ENCODE measurements around the gene RPS15. TPM values are rescaled to one million over a fixed set of nuclear protein-coding genes. Genes with fewer than 3 reads are reported as not detected.
A peak's percentile ranks its signal among the peaks of the same experiment; 100 is the strongest.

The RPS15 gene
- total and polyA plus RNA-seq, 2 of the 13 experiments (the other 11 are each of a cell fraction or from before 2014, with no cell fraction given) = 695 to 1,411 TPM

DNA sequence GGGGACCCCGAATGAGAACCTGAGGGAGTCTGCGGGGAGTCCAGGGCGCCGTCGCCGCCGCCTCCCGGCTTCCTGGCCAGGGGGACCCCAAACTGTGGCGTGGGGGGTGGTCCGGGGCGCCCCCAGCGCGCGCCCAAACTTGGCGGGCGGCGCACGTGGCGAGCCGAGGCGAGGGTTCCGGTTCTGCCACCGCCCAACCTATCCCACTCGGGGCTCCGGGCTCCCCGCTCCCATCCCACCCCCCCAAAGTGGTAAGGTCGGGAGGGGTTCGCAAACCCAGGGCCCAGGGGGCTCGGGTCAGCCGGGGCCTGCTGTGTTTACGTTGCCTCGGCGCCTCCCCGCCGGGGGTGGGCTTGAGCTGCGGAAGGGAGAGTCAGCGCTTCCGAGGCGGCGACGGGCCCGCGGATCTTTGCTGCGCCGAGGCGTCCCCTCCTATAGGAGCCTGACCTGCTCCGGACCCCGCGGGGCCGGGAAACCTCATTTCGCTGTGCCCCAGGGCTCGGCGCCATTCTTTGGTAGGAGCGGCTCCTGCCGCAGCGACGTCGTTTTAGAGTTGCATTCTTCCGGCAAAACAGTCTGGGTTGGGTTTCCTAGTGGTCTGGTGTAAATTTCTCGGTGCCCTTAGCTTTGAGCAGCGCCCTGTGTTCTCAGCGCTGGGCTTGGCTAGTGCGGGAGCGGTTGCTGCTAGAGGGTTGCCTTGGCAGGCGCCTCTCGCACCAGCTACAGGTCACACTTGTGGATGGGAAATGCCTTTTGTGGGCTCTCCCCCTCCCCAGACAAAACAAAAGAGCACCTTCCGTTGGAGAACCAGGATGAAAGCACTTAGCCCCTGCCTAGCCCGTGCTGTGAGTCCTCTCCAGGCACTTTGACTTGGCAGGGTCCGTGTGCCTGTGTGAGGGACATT is 29.6 kb upstream of the RPS15 start (continued):
- TF ChIP-seq REXO4 (CRISPR knock-in tag; IDR thresholded peaks at IDR 0.05; ENCODE audit: borderline replicate concordance) (no peak), ZBED4 (CRISPR knock-in tag; IDR thresholded peaks at IDR 0.05; ENCODE audit: borderline replicate concordance) (no peak), CBFB (CRISPR knock-in tag; IDR thresholded peaks at IDR 0.05) (0 out of 2 replicates have a peak, but pooled peaks have one; percentile 27), ZNF839 (CRISPR knock-in tag; IDR thresholded peaks at IDR 0.05; ENCODE audit: borderline replicate concordance) (no peak; the same call in 1 of the 2 replicates), RFX5 (IDR thresholded peaks at IDR 0.05; ENCODE audit: low read depth, low read length) (no peak), FOXP1 (IDR thresholded peaks at IDR 0.05) (no peak), FOXP1 (CRISPR knock-in tag; IDR thresholded peaks at IDR 0.05) (no peak), ZNF180 (CRISPR knock-in tag; IDR thresholded peaks at IDR 0.05; ENCODE audit: borderline replicate concordance, low read depth) (no peak), MEF2D (CRISPR knock-in tag; IDR thresholded peaks at IDR 0.05) (no peak), IRF2 (CRISPR knock-in tag; IDR thresholded peaks at IDR 0.05) (no peak), TP53 (CRISPR knock-in tag; conservative IDR thresholded peaks at IDR 0.05) (no peak), NFATC3 (CRISPR knock-in tag; IDR thresholded peaks at IDR 0.05) (no peak), ZNF572 (CRISPR knock-in tag; IDR thresholded peaks at IDR 0.05) (no peak), CCAR2 (optimal IDR thresholded peaks at IDR 0.05; ENCODE audit: low read depth, low read length) (no peak), HMG20A (CRISPR knock-in tag; IDR thresholded peaks at IDR 0.05; ENCODE audit: borderline replicate concordance) (no peak), ZNF720 (CRISPR knock-in tag; IDR thresholded peaks at IDR 0.05) (no peak), GABPB1 (CRISPR knock-in tag; IDR thresholded peaks at IDR 0.05) (peak; percentile 68; the same call in 1 of the 2 replicates), ARNT (IDR thresholded peaks at IDR 0.05) (no peak), TCF7 (IDR thresholded peaks at IDR 0.05; ENCODE audit: low read depth) (no peak), ZNF557 (CRISPR knock-in tag; IDR thresholded peaks at IDR 0.05) (no peak), FUBP1 (CRISPR knock-in tag; IDR thresholded peaks at IDR 0.05; ENCODE audit: borderline replicate concordance) (no peak), POLR2A (IDR thresholded peaks at IDR 0.05; ENCODE audit: insufficient read depth in 1 of 2, low read depth in 2 of 2, low read length in 2 of 2) (peak in 1 of 2 experiments; percentile 46; a peak in 1 of 4 replicates), ZNF780A (CRISPR knock-in tag; IDR thresholded peaks at IDR 0.05) (no peak), SOX13 (IDR thresholded peaks at IDR 0.05) (no peak), SOX13 (CRISPR knock-in tag; conservative IDR thresholded peaks at IDR 0.05 in 1 of 2, IDR thresholded peaks at IDR 0.05 in 1 of 2) (0 out of 4 replicates have a peak, but pooled peaks of 1 of the 2 experiments have one; percentile 6)
- TF ChIP-seq, protein P1, sequence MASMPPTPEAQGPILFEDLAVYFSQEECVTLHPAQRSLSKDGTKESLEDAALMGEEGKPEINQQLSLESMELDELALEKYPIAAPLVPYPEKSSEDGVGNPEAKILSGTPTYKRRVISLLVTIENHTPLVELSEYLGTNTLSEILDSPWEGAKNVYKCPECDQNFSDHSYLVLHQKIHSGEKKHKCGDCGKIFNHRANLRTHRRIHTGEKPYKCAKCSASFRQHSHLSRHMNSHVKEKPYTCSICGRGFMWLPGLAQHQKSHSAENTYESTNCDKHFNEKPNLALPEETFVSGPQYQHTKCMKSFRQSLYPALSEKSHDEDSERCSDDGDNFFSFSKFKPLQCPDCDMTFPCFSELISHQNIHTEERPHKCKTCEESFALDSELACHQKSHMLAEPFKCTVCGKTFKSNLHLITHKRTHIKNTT (CRISPR knock-in tag; IDR thresholded peaks at IDR 0.05) = no peak
